Measurements from ENCODE around the gene PCSK6. TPM values are rescaled to one million over a fixed set of nuclear protein-coding genes. Genes with fewer than 3 reads are reported as not detected.
A peak's percentile ranks its signal among the peaks of the same experiment; 100 is the strongest.

The PCSK6 gene
- total and polyA plus RNA-seq, 2 of the 8 experiments (the other 6 are each of a cell fraction or from before 2014, with no cell fraction given): 1.9 to 4.0 TPM

- 88% methylated on average over 11 of the region's 12 CpGs; no CpG with 5 or more reads in 1 of the 2 experiments for WGBS, 2 experiments (ENCODE audit: extremely low coverage in 1 of 2, insufficient coverage in 1 of 2, insufficient read length in 1 of 2, insufficient replicate concordance in 2 of 2, low coverage in 1 of 2, low lambda C conversion rate in 2 of 2, missing lambda C conversion rate in 1 of 2)
- POLR2A ChIA-PET (ENCODE audit: partially characterized antibody): no interaction called here
- no peaks in the 10 kb centered on the region for H3K36me3 ChIP-seq (ENCODE audit: control insufficient read depth in 2 of 4, insufficient read depth in 4 of 4, low read length in 3 of 4)
- no peak for TF ChIP-seq PHF8 (conservative IDR thresholded peaks at IDR 0.05; ENCODE audit: low read depth, low read length)
- TF ChIP-seq, protein P1, sequence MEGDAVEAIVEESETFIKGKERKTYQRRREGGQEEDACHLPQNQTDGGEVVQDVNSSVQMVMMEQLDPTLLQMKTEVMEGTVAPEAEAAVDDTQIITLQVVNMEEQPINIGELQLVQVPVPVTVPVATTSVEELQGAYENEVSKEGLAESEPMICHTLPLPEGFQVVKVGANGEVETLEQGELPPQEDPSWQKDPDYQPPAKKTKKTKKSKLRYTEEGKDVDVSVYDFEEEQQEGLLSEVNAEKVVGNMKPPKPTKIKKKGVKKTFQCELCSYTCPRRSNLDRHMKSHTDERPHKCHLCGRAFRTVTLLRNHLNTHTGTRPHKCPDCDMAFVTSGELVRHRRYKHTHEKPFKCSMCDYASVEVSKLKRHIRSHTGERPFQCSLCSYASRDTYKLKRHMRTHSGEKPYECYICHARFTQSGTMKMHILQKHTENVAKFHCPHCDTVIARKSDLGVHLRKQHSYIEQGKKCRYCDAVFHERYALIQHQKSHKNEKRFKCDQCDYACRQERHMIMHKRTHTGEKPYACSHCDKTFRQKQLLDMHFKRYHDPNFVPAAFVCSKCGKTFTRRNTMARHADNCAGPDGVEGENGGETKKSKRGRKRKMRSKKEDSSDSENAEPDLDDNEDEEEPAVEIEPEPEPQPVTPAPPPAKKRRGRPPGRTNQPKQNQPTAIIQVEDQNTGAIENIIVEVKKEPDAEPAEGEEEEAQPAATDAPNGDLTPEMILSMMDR (IDR thresholded peaks at IDR 0.05; ENCODE audit: control extremely low read depth in 1 of 3, insufficient read depth in 1 of 3, low read depth in 1 of 3, low read length in 3 of 3): no peak
These were observed 91.9 kb downstream of the PCSK6 start for GRCh38 chr15:101397521-101398003.

More at GRCh38 chr15:101397521-101398003, 91.9 kb downstream of the PCSK6 start:
- H2BK12ac ChIP-seq (ENCODE audit: low read depth, low read length): no peak overlapping the region
- H3K4ac ChIP-seq (replicated peaks; ENCODE audit: insufficient read length, low read depth, low read length): no peak overlapping the region
- H3K79me1 ChIP-seq (ENCODE audit: low read depth, low read length): no peaks in the 10 kb centered on the region
- no peaks in the 10 kb centered on the region; a peak in 1 of 4 replicates for H3K9me3 ChIP-seq (ENCODE audit: insufficient read depth in 2 of 2, low read depth in 1 of 2, low read length in 1 of 2)
- H4K8ac ChIP-seq (ENCODE audit: extremely low read depth, insufficient read depth, low read length): no peak overlapping the region; the same call in 1 of the 2 replicates
- H3K4me3 ChIP-seq (ENCODE audit: extremely low read depth in 1 of 4, insufficient read depth in 2 of 4, low read depth in 3 of 4, low read length in 4 of 4): no peak overlapping the region
- H3K4me2 ChIP-seq (ENCODE audit: insufficient read depth in 1 of 2, low read depth in 2 of 2, low read length in 2 of 2): no peak overlapping the region
- H4K20me1 ChIP-seq (replicated peaks in 1 of 2; ENCODE audit: control insufficient read depth in 1 of 2, insufficient read depth in 2 of 2, low read length in 2 of 2): no peaks in the 10 kb centered on the region
- H4K91ac ChIP-seq (replicated peaks; ENCODE audit: insufficient read length, low read length): no peak overlapping the region
- H3K9ac ChIP-seq (replicated peaks in 1 of 4; ENCODE audit: extremely low read depth in 1 of 4, low read depth in 3 of 4, low read length in 3 of 4): no peak overlapping the region
- H3K27ac ChIP-seq (ENCODE audit: low read depth, low read length): no peak overlapping the region
- H2AK5ac ChIP-seq (ENCODE audit: low read depth, low read length): no peak overlapping the region
- no peak overlapping the region; the same call in 1 of the 2 replicates for H2BK15ac ChIP-seq (ENCODE audit: low read length)
- H3K23me2 ChIP-seq (ENCODE audit: low read depth, low read length): no peaks in the 10 kb centered on the region
- H2BK20ac ChIP-seq (ENCODE audit: low read length): 0 out of 2 replicates have a peak overlapping the region, but pooled peaks have one; percentile 4
- H3K27me3 ChIP-seq (replicated peaks in 1 of 4; ENCODE audit: control insufficient read depth in 3 of 4, extremely low read depth in 1 of 4, insufficient read depth in 3 of 4, low read length in 3 of 4): no peaks in the 10 kb centered on the region; a peak in 1 of 7 replicates
- DNase-seq (ENCODE audit: low read depth in 1 of 2, low spot score in 2 of 2): peak in 1 of 2 experiments; percentile 48
- H3K23ac ChIP-seq (ENCODE audit: insufficient read length): no peak overlapping the region
- H2AFZ ChIP-seq (ENCODE audit: low read length): peak overlapping the region; percentile 58
- no peak overlapping the region for H4K5ac ChIP-seq (ENCODE audit: insufficient read length, low read depth, low read length)
- H3K56ac ChIP-seq (replicated peaks; ENCODE audit: insufficient read length, low read depth, low read length): no peak overlapping the region
- H2BK5ac ChIP-seq (ENCODE audit: low read depth, low read length): no peak overlapping the region
- no peaks in the 10 kb centered on the region for H3K79me2 ChIP-seq (ENCODE audit: control insufficient read depth in 1 of 2, insufficient read depth in 2 of 2, low read length in 2 of 2)
- peak overlapping the region; percentile 48; the same call in 1 of the 2 replicates for H3K18ac ChIP-seq (ENCODE audit: extremely low read depth, low read length)
- no peak overlapping the region for H2BK120ac ChIP-seq (replicated peaks; ENCODE audit: low read depth, low read length)
- no peak for FAIRE-seq
- no peak overlapping the region for H3K14ac ChIP-seq (ENCODE audit: insufficient read length)
- CTCF ChIA-PET (ENCODE audit: partially characterized antibody): interaction anchor here (1.0 to 1.6 kb wide), 4 partner anchors 24 to 244 kb away, joined by 3 to 5 read pairs (median 4); no protein-coding TSS in a partner anchor
- H3K4me1 ChIP-seq (replicated peaks in 1 of 4; ENCODE audit: control insufficient read depth in 3 of 4, insufficient read depth in 4 of 4, low read length in 3 of 4): peaks cover 0 to 5% (median 3%) of the 10 kb centered on the region in 4 experiments; a peak in 3 of 7 replicates

All from H1 (cell line).